Right hindlimb (tissue), 1 donor: ENCODE results near the gene IL1RAP.

Source experiments
- DNase-seq: peaks from one replicate; pipeline ENCODE4 v3.0.0-alpha.2; 2018

The IL1RAP gene

GRCh38 chr3:190581041-190581541 lies 67.2 kb downstream of the IL1RAP start:
- DNase-seq, result no peak

- DNase-seq, result no peak
Measured at GRCh38 chr3:190582667-190583066, 68.8 kb downstream of the IL1RAP start.

- DNase-seq, result no peak
Measured at GRCh38 chr3:190585805-190586630, 72.1 kb downstream of the IL1RAP start.

- no peak for DNase-seq
Measured at GRCh38 chr3:190586631-190587011, 72.7 kb downstream of the IL1RAP start.

- DNase-seq, result no peak
Measured at GRCh38 chr3:190588570-190588969, 74.7 kb downstream of the IL1RAP start.

GRCh38 chr3:190589326-190589725 lies 75.4 kb downstream of the IL1RAP start:
- no peak for DNase-seq

GRCh38 chr3:190591080-190591479 lies 77.2 kb downstream of the IL1RAP start:
- no peak for DNase-seq

GRCh38 chr3:190593075-190593474 lies 79.2 kb downstream of the IL1RAP start:
- no peak for DNase-seq

GRCh38 chr3:190594171-190594570 lies 80.3 kb downstream of the IL1RAP start:
- DNase-seq, result no peak

GRCh38 chr3:190595179-190595795 lies 81.4 kb downstream of the IL1RAP start:
- DNase-seq, result no peak

- DNase-seq, result no peak
Measured at GRCh38 chr3:190595807-190596206, 81.9 kb downstream of the IL1RAP start.

- DNase-seq, result no peak
Measured at GRCh38 chr3:190596349-190597285, 82.7 kb downstream of the IL1RAP start.

GRCh38 chr3:190597291-190597690 lies 83.4 kb downstream of the IL1RAP start:
- DNase-seq, result no peak

- no peak for DNase-seq
Measured at GRCh38 chr3:190601622-190602021, 87.7 kb downstream of the IL1RAP start.

- DNase-seq, result no peak
Measured at GRCh38 chr3:190605385-190605784, 91.5 kb downstream of the IL1RAP start.

GRCh38 chr3:190606596-190606995 lies 92.7 kb downstream of the IL1RAP start:
- DNase-seq, result no peak

GRCh38 chr3:190607021-190607420 lies 93.1 kb downstream of the IL1RAP start:
- DNase-seq, result no peak

- no peak for DNase-seq
Measured at GRCh38 chr3:190608850-190609589, 95.1 kb downstream of the IL1RAP start.

GRCh38 chr3:190614226-190615059 lies 100.6 kb downstream of the IL1RAP start:
- DNase-seq, result no peak

- no peak for DNase-seq
Measured at GRCh38 chr3:190615060-190615384, 101.1 kb downstream of the IL1RAP start.

GRCh38 chr3:190615607-190616006 lies 101.7 kb downstream of the IL1RAP start:
- no peak for DNase-seq

- no peak for DNase-seq
Measured at GRCh38 chr3:190616637-190617036, 102.8 kb downstream of the IL1RAP start.
